Heart right ventricle (tissue), 16 donors: ENCODE results near the gene PDE7B. TPM values are rescaled to one million over a fixed set of nuclear protein-coding genes. Genes with fewer than 3 reads are reported as not detected.

Experiments used
- ATAC-seq, 8 donors: fragments of 200-7000 bp; cut with Tn5 transposase; one replicate each; pipeline ENCODE4 v1.9.1; 2020; ENCODE audit warnings: mild to moderate bottlenecking in 8 of 8, moderate library complexity in 8 of 8, moderate number of reproducible peaks in 1 of 8
- DNase-seq, 2 donors: peaks; one replicate each; pipeline ENCODE4 v3.0.0-alpha.2; 2020
- H3K27ac ChIP-seq, 10 donors: fragments of 200-600 bp; sonication (generic) in 2 of 10; one replicate each; pipeline versions ENCODE4 v1.5.0 to v1.8.0; 2020 to 2022; ENCODE audit warnings: mild to moderate bottlenecking in 3 of 10
- H3K27me3 ChIP-seq, 7 donors: fragments of 200-600 bp; one replicate each; pipeline ENCODE4 v1.8.0; 2021 to 2022; ENCODE audit warnings: mild to moderate bottlenecking in 2 of 7
- H3K36me3 ChIP-seq, 9 donors: fragments of 200-600 bp; sonication (generic) in 1 of 9; one replicate each; pipeline versions ENCODE4 v1.5.0 to v1.8.0; 2020 to 2022; ENCODE audit warnings: mild to moderate bottlenecking in 2 of 9
- H3K4me1 ChIP-seq, 9 donors: fragments of 200-600 bp; sonication (generic) in 1 of 9; one replicate each; pipeline versions ENCODE4 v1.5.0 to v1.8.0; 2020 to 2022; ENCODE audit warnings: mild to moderate bottlenecking in 4 of 9
- H3K4me3 ChIP-seq, 10 donors: fragments of 200-600 bp; sonication (generic) in 2 of 10; one replicate each; pipeline versions ENCODE4 v1.5.0 to v1.8.0; 2020 to 2022; ENCODE audit warnings: mild to moderate bottlenecking in 7 of 10, moderate library complexity in 2 of 10
- H3K9me3 ChIP-seq, 11 donors: fragments of 200-600 bp in 10 of 11; sonication (generic) in 2 of 11; one replicate each; pipeline versions ENCODE4 v1.5.0 to v1.8.0; 2013 to 2022; ENCODE audit warnings: mild to moderate bottlenecking in 2 of 11, control low read depth in 1 of 11, moderate library complexity in 1 of 11
- CTCF ChIP-seq, 9 donors: fragments of 200-600 bp; sonication (generic) in 2 of 9; IDR thresholded peaks; one replicate each; pipeline versions ENCODE4 v1.5.0 to v1.8.0; 2021 to 2022; ENCODE audit warnings: antibody characterized with exemption in 9 of 9, mild to moderate bottlenecking in 5 of 9, moderate library complexity in 1 of 9
- WGBS, 2 donors: extraction: QIAGEN DNeasy Blood & Tissue Kit; methylation state at CpG; one replicate each; pipeline ENCODE4 v1.1.7; 2013; ENCODE audit warnings: inconsistent platforms in 1 of 2; 5-methylcytosine and 5-hydroxymethylcytosine counted together
- intact Hi-C, 10 donors: fragments of 100-400 bp; cut with DNase I; formaldehyde crosslinking; loops; one replicate each; pipeline versions ENCODE4 v1.11.1 to v1.14.2; 2022
- polyA plus RNA-seq, 2 donors: library from polyadenylated mRNA; stranded (reverse); fragments of 200-250 nt; gene quantifications; one replicate each; pipeline ENCODE4 v1.2.3, GENCODE V29; 2013
- total RNA-seq, 10 donors: library from RNA; stranded (reverse); fragmentation: NEBNext Ultra II Directional in 3 of 10; extraction: Animal tissue kit (Norgen Biotek cat#: 25700) in 3 of 10; gene quantifications; one replicate each; pipeline versions ENCODE4 v1.2.1 to v1.2.4, GENCODE V29; 2021 to 2023
- donor health status: Arrhythmogenic right ventricular cardiomyopathy.
- donor health status: ischemic (EF 13 %, LVEDD 7.1; RV severe dilation, severe dysfunction).
- donor health status: healthy with polysubstance abuse.
- donor health status: DM: no; HTN: yes; CAD: no.
- donor health status: DM: no; HTN: no; CAD: no.
- donor health status: ischemic (EF 25% LVEDD 6.9; RV normal size, moderate dysfunction).
- donor health status: ischemic (EF 25% LVEDD 5.7; RV mildly dilated, moderate dysfunction).
- donor health status: healthy.
- donor health status: DM: yes; HTN: yes; CAD: no.
- donor health status: Ischemic cardiomyopathy.
- donor health status: ischemic (EF 35%, LVEDD 5.7; RV mildly dilated, moderate dysfunction).
- donor health status: nonischemic (EF 11% LVEDD 7.7; RV severe dilation, severe dysfunction).
- donor health status: DM: yes; HTN: yes; CAD: no.
- donor health status: PGD.
- donor health status: ischemic (EF 29% LVEDD 5.4; RV normal size, mild dysfunction).
- donor health status: nonischemic (EF 23%, LVEDD 6.1; RV moderate dilation, normal function).

PDE7B gene
- total and polyA plus RNA-seq, 12 donors: 3.7 to 19.6 (median 10.8) TPM

- H3K4me3 ChIP-seq: no peak overlapping the region
- WGBS, 2 donors: 81 to 88% methylated on average over 2 of the region's 2 CpGs
- H3K27me3 ChIP-seq: no peaks in the 10 kb centered on the region
- intact Hi-C loops: no loop called here
- H3K9me3 ChIP-seq: no peaks in the 10 kb centered on the region
- ATAC-seq: no peak
- peak overlapping the region in 2 of 10 donors; percentile 11 to 51 for H3K27ac ChIP-seq
- H3K36me3 ChIP-seq: no peaks in the 10 kb centered on the region
- peaks cover 0 to 57% (median 21%) of the 10 kb centered on the region in 9 donors for H3K4me1 ChIP-seq
- DNase-seq: no peak
- TF ChIP-seq CTCF (IDR thresholded peaks at IDR 0.05): no peak
These were observed 23.9 kb downstream of the PDE7B start for GRCh38 chr6:135875446-135875845.

- H3K36me3 ChIP-seq: no peaks in the 10 kb centered on the region
- ATAC-seq: no peak
- H3K9me3 ChIP-seq: no peaks in the 10 kb centered on the region
- no peak for DNase-seq
- 91 to 99% methylated on average over 4 of the region's 4 CpGs for WGBS, 2 donors
- H3K4me1 ChIP-seq: peaks cover 0 to 60% (median 20%) of the 10 kb centered on the region in 9 donors
- TF ChIP-seq CTCF (IDR thresholded peaks at IDR 0.05): no peak
- H3K27ac ChIP-seq: peak overlapping the region in 4 of 10 donors; percentile 11 to 51 (median 29)
- intact Hi-C loops: no loop called here
- no peak overlapping the region for H3K4me3 ChIP-seq
- no peaks in the 10 kb centered on the region for H3K27me3 ChIP-seq
These were observed 24.6 kb downstream of the PDE7B start for GRCh38 chr6:135876058-135876457.

- DNase-seq: no peak
- Histone ChIP-seq H3K27ac (peak overlapping the region in 9 of 10 donors; percentile 10 to 65 (median 34)), H3K36me3 (no peaks in the 10 kb centered on the region), H3K27me3 (no peaks in the 10 kb centered on the region), H3K4me3 (no peak overlapping the region), H3K9me3 (no peaks in the 10 kb centered on the region), H3K4me1 (peaks cover 0 to 60% (median 23%) of the 10 kb centered on the region in 9 donors)
- peak in 6 of 8 donors; percentile 12 to 83 (median 46) for ATAC-seq
- intact Hi-C loops: no loop called here
- TF ChIP-seq CTCF (IDR thresholded peaks at IDR 0.05): no peak
- 53 to 58% methylated on average over 6 of the region's 6 CpGs for WGBS, 2 donors
These were observed 26.2 kb downstream of the PDE7B start for GRCh38 chr6:135877666-135878065.

- peak overlapping the region; percentile 12 to 85 (median 42) for H3K27ac ChIP-seq
- WGBS, 2 donors: 57 to 61% methylated on average over 7 of the region's 7 CpGs
- peaks cover 0 to 65% (median 23%) of the 10 kb centered on the region in 9 donors for H3K4me1 ChIP-seq
These were observed 28.8 kb downstream of the PDE7B start for GRCh38 chr6:135880066-135880972.

More at GRCh38 chr6:135880066-135880972, 28.8 kb downstream of the PDE7B start:
- no peak for TF ChIP-seq CTCF (IDR thresholded peaks at IDR 0.05)
- DNase-seq (no peak), ATAC-seq (peak in 6 of 8 donors; percentile 31 to 52 (median 38))
- Histone ChIP-seq H3K27me3 (no peaks in the 10 kb centered on the region), H3K4me3 (peak overlapping the region in 7 of 10 donors; percentile 21 to 35 (median 31)), H3K9me3 (no peaks in the 10 kb centered on the region), H3K36me3 (no peaks in the 10 kb centered on the region)
- intact Hi-C loops: no loop called here
